Fibroblast of peridontal ligament (primary cell): Measurements from ENCODE around the gene DARS1.
"Not testable (repeated sequence)": the region's sequence is repeated elsewhere in the genome, so short reads cannot be mapped to it uniquely, and the experiment has no call there.

Experiments
- DNase-seq: peaks from one replicate; pipeline ENCODE4 v3.0.0-alpha.2; 2010; ENCODE audit errors: extremely low read depth

The DARS1 gene

DNA sequence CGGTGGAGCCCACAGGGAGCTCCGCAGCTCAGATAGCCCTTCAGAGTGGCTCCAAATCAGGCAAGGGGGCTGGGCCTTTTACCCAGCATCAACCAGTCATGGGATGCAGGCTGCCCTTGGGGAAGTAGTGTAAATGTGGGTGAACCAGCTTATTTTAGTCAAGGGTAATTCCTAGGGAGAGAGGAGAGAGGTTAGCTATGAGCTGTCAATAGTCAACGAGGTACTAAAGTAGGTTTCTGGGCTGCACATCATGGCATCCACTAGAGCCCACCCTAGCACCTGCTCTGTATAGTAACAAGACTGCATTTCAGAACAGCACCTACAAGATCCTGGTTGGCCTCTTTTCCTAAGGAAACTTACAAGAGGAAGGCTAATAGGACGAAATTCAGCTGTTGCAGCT, 99.7 kb downstream of the DARS1 start:
- no peak for DNase-seq

DNA sequence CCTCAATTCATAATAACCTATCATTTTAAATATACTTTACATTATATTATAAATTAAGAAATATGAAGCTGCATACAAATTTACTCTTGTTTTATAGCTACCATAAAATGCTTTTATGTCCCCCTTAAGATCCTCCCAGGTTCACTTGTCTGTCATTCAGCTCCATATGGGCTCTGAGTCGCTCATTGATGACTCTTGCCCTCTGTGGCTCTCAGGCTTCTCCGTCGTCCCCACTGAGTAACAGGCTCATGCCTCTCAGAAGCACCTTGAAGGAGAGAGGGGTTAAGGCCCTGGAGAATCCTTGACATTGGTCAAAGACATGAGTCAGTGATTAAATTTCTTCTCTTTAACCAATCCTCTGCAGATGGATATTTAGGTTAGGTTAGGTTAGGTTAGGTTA, 103.0 kb downstream of the DARS1 start:
- DNase-seq = no peak

- not testable (repeated sequence) for DNase-seq
Observed at GRCh38 chr2:135876770-135877169, 108.7 kb downstream of the DARS1 start.

GRCh38 chr2:135876066-135876711, 109.2 kb downstream of the DARS1 start, which contains the start of gene MCM6:
TSS of gene MCM6 (minus strand) at chr2:135876443. CDS start at chr2:135876365, 78 bp downstream.
- DNase-seq = peak; percentile 99

DNA sequence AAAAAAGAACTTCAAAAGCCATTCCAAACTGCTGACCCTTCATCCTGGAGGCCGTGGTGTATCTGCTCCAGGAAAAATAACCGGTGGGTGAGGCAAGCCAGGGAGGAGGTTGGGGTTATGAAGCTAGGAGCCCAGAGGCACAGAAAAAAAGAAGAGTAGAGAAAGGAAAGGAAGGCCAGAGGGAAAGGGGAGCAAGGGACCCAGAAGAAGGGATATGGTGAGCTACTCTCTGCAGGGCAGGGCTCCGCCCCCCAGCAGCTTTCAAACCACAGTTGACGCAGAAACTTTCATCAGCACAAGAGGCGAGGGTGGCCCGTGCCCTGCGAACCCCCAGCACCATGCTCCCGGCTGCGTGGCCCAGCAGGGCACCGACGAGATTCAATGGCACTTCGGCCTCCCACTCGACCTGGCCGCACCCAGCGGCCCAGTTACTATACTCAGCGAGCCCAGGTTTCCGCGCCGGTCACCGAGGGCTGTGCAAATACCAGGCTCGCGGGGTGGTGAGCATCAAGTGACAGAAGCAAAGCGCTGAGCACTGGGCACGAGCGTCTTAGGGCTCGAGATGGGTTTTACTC, 109.8 kb downstream of the DARS1 start:
- DNase-seq = peak; percentile 64

DNA sequence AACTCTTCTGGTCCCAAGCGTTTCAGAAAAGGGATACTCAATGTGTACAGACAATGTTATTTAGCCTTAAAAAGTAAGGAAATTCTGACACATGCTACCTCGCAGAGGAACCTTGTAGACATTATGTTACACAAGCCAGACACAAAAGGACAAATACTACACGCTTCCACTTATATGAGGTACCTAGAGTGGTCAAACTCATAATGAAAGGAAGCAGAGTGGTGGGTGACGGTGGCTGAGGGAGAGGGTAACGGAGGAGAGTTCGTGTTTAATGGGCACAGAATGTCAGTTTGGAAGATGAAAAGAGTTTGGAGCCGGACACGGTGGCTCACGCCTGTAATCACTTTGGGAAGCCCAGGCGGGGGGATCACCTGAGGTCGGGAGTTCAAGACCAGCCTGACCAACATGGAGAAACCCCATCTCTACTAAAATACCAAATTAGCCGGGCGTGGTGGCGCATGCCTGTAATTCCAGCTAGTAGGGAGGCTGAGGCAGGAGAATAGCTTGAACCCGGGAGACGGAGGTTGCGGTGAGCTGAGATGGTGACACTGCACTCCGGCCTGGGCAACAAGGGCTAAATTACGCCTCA, 110.6 kb downstream of the DARS1 start:
- no peak for DNase-seq

GRCh38 chr2:135870571-135870970, 114.9 kb downstream of the DARS1 start:
- no peak for DNase-seq

DNA sequence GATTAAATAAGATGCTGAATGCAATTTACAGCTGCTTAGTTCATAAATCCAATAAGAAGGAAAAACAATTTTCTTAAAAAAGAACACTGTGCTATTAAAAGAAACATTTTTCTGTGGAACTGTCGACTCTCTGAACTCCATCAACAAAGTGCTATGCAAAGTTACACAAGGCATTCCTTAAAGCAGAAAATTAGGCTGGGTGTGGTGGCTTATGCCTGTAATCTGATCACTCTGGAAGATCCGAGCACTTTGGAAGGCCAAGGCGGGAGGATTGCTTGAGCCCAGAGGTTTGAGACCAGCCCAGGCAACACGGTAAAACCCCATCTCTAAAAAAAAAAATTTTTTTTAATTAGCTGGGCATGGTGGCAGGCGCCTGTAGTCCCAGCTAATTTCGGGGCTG, 122.2 kb downstream of the DARS1 start:
- DNase-seq = peak; percentile 71

DNA sequence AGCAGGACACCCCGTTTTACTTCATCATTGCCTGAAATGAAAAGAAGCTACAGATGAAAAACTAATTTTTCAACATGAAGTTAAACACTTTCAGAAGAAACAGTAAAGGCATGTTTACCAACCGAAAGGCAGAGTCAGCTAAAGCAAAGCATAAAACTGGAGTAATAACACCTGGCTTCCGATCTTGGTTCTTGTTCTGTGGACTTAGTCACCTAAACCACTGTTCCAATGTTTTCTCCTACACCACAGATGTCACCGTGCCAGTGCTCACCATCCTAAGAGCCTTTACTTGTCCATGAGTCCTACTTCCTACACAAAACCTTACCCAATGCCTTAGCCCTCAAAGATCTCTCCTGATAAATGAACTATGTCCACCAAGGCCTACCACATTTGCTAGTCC, 122.7 kb downstream of the DARS1 start:
- DNase-seq = no peak
